IMR-90 (cell line): Measurements from ENCODE around the gene LYZL1. TPM values are rescaled to one million over a fixed set of nuclear protein-coding genes. Genes with fewer than 3 reads are reported as not detected.

Source experiments
- ATAC-seq: fragments of 200-7000 bp; cut with Tn5 transposase; 2 replicates; pipeline ENCODE4 v1.9.1; 2020; ENCODE audit warnings: low read depth, mild to moderate bottlenecking, moderate library complexity
- BruUV-seq: library from RNA; stranded (reverse); fragments of 400-500 nt; replicated peaks from 2 replicates; lab custom pipeline; 2021; lab: Mats Ljungman, UMichigan
- CTCF ChIA-PET: fragments of 300-600 bp; formaldehyde crosslinking; extraction: SDS; loops from one replicate; lab custom pipeline; 2021; ENCODE audit warnings: antibody characterized with exemption; lab: Yijun Ruan, JAX
- POLR2A ChIA-PET: fragments of 300-600 bp; sonication (Branson Sonifier 250); formaldehyde crosslinking; loops from one replicate; lab custom pipeline; 2022; ENCODE audit warnings: antibody characterized with exemption; ENCODE audit not compliant: unreplicated experiment; lab: Charles Lee
- DNase-seq: peaks from one replicate; pipeline ENCODE4 v3.0.0; 2013
- H2AFZ ChIP-seq: replicated peaks from 2 replicates; pipeline ENCODE3; 2013; ENCODE audit warnings: low read length, mild to moderate bottlenecking; ENCODE audit not compliant: poor library complexity
- H2AK5ac ChIP-seq: 2 replicates; pipeline ENCODE4 v1.6.1; 2013; ENCODE audit warnings: low read depth, low read length, inconsistent platforms
- H2AK9ac ChIP-seq: replicated peaks from 2 replicates; pipeline ENCODE3; 2013; ENCODE audit warnings: mild to moderate bottlenecking, low read depth, low read length, moderate library complexity; ENCODE audit not compliant: poor library complexity
- H2BK120ac ChIP-seq: 2 replicates; pipeline ENCODE4 v1.6.1; 2013; ENCODE audit warnings: low read depth, low read length, inconsistent platforms
- H2BK15ac ChIP-seq: 3 replicates; pipeline ENCODE4 v1.6.1; 2013; ENCODE audit warnings: low read depth, low read length, inconsistent platforms
- H2BK20ac ChIP-seq: 2 replicates; pipeline ENCODE4 v1.6.1; 2013; ENCODE audit warnings: low read depth, mild to moderate bottlenecking, inconsistent platforms, low read length, moderate library complexity
- H2BK5ac ChIP-seq: 2 replicates; pipeline ENCODE4 v1.6.1; 2013; ENCODE audit warnings: mild to moderate bottlenecking, low read depth, low read length, inconsistent platforms; ENCODE audit not compliant: poor library complexity, severe bottlenecking
- H3K14ac ChIP-seq: replicated peaks from 2 replicates; pipeline ENCODE4 v1.6.1; 2013; ENCODE audit warnings: low read depth, low read length, inconsistent platforms
- H3K18ac ChIP-seq: 2 replicates; pipeline ENCODE4 v1.6.1; 2013; ENCODE audit warnings: low read depth, low read length, control low read depth
- H3K23ac ChIP-seq: 2 replicates; pipeline ENCODE4 v1.6.1; 2013; ENCODE audit warnings: low read depth, low read length, inconsistent platforms
- H3K27ac ChIP-seq: 2 replicates; pipeline ENCODE4 v1.5.1; 2013; ENCODE audit warnings: mild to moderate bottlenecking, control low read depth, low read length; ENCODE audit not compliant: insufficient read depth
- H3K27me3 ChIP-seq: 2 replicates; pipeline ENCODE4 v1.6.1; 2013; ENCODE audit warnings: low read length; ENCODE audit not compliant: control insufficient read depth, insufficient read depth
- H3K36me3 ChIP-seq: 2 replicates; pipeline ENCODE4 v1.6.1; 2013; ENCODE audit warnings: low read length, mixed read lengths; ENCODE audit not compliant: control insufficient read depth, insufficient read depth
- H3K4ac ChIP-seq: 2 replicates; pipeline ENCODE4 v1.6.1; 2013; ENCODE audit warnings: low read depth, low read length, inconsistent platforms
- H3K4me1 ChIP-seq: 2 replicates; pipeline ENCODE4 v1.6.1; 2013; ENCODE audit warnings: low read length, mixed read lengths; ENCODE audit not compliant: control insufficient read depth, insufficient read depth
- H3K4me2 ChIP-seq: 2 replicates; pipeline ENCODE4 v1.6.1; 2013; ENCODE audit warnings: low read depth, mild to moderate bottlenecking, control low read depth, low read length, moderate library complexity
- H3K4me3 ChIP-seq: 2 replicates; pipeline ENCODE4 v1.5.1; 2013; ENCODE audit warnings: low read depth, mild to moderate bottlenecking, control low read depth, low read length, moderate library complexity; ENCODE audit not compliant: insufficient read depth
- H3K56ac ChIP-seq: 2 replicates; pipeline ENCODE4 v1.6.1; 2013; ENCODE audit warnings: low read length, inconsistent platforms; ENCODE audit not compliant: insufficient read depth; ENCODE audit errors: extremely low read depth
- H3K79me1 ChIP-seq, 2 experiments: 2 replicates each; pipeline ENCODE4 v1.6.1; 2013; ENCODE audit warnings: low read length in 2 of 2, inconsistent platforms in 1 of 2, low read depth in 1 of 2
- H3K9ac ChIP-seq: 2 replicates; pipeline ENCODE4 v1.6.1; 2013; ENCODE audit warnings: low read depth, low read length, control low read depth
- H3K9me1 ChIP-seq: 2 replicates; pipeline ENCODE4 v1.6.1; 2013; ENCODE audit warnings: low read length, inconsistent platforms; ENCODE audit not compliant: insufficient read depth
- H3K9me3 ChIP-seq: 2 replicates; pipeline ENCODE4 v1.6.1; 2013; ENCODE audit warnings: low read length; ENCODE audit not compliant: control insufficient read depth, insufficient read depth
- H4K20me1 ChIP-seq: 2 replicates; pipeline ENCODE4 v1.6.1; 2013; ENCODE audit warnings: low read length, inconsistent platforms; ENCODE audit not compliant: insufficient read depth
- H4K5ac ChIP-seq: 2 replicates; pipeline ENCODE4 v1.6.1; 2013; ENCODE audit warnings: mild to moderate bottlenecking, low read depth, low read length, control low read depth
- H4K8ac ChIP-seq, 2 experiments: 2 replicates each; pipeline ENCODE4 v1.6.1; 2013; ENCODE audit warnings: low read depth in 2 of 2, low read length in 2 of 2, control low read depth in 1 of 2, inconsistent platforms in 1 of 2
- H4K91ac ChIP-seq: 2 replicates; pipeline ENCODE4 v1.6.1; 2013; ENCODE audit warnings: low read depth, low read length, inconsistent platforms; ENCODE audit not compliant: insufficient read depth
- CEBPB ChIP-seq: IDR thresholded peaks from 2 replicates; pipeline ENCODE4 v1.6.1; 2012; ENCODE audit warnings: low read depth, low read length, improper control_type of control experiment
- CHD1 ChIP-seq: IDR thresholded peaks from 2 replicates; pipeline ENCODE4 v1.6.1; 2012; ENCODE audit warnings: low read depth, low read length, improper control_type of control experiment
- FOS ChIP-seq: fragments of 150-350 bp; IDR thresholded peaks from 2 replicates; pipeline ENCODE4 v1.6.1; 2016; ENCODE audit warnings: low read depth, low read length
- MAFK ChIP-seq: IDR thresholded peaks from 2 replicates; pipeline ENCODE4 v1.6.1; 2012; ENCODE audit warnings: low read depth, low read length, improper control_type of control experiment
- MXI1 ChIP-seq: IDR thresholded peaks from 2 replicates; pipeline ENCODE4 v1.6.1; 2012; ENCODE audit warnings: low read depth, mild to moderate bottlenecking, low read length, moderate library complexity, borderline replicate concordance
- NFE2L2 ChIP-seq: fragments of 150-350 bp; IDR thresholded peaks from 2 replicates; pipeline ENCODE4 v1.6.1; 2016; ENCODE audit warnings: low read depth, mild to moderate bottlenecking, low read length
- RAD21 ChIP-seq: IDR thresholded peaks from 2 replicates; pipeline ENCODE4 v1.6.1; 2012; ENCODE audit warnings: low read length, improper control_type of control experiment
- RCOR1 ChIP-seq: IDR thresholded peaks from 2 replicates; pipeline ENCODE4 v1.6.1; 2012; ENCODE audit warnings: mild to moderate bottlenecking, low read length, improper control_type of control experiment; ENCODE audit not compliant: insufficient replicate concordance
- RFX5 ChIP-seq: IDR thresholded peaks from 2 replicates; pipeline ENCODE4 v1.8.0; 2012; ENCODE audit warnings: low read depth, mild to moderate bottlenecking, low read length, moderate library complexity
- WGBS, 2 experiments: methylation state at CpG; one replicate each; pipeline versions ENCODE4 v1.1.5 to v1.1.7; 2013; ENCODE audit warnings: missing lambda C conversion rate in 2 of 2; ENCODE audit not compliant: insufficient read length in 1 of 2; ENCODE audit errors: extremely low coverage in 2 of 2; 5-methylcytosine and 5-hydroxymethylcytosine counted together
- dilution Hi-C: fragments of 300-500 bp; cut with HindIII; formaldehyde crosslinking; loops from one replicate; pipeline ENCODE4 v1.14.3; 2018; ENCODE audit warnings: low sequenced_read_pairs; ENCODE audit not compliant: unreplicated experiment
- in situ Hi-C: fragments of 300-500 bp; cut with MboI; formaldehyde crosslinking; loops from 3 replicates; pipeline ENCODE4 v1.14.3; 2019; ENCODE audit warnings: low sequenced_read_pairs, inconsistent platforms, mixed read lengths
- intact Hi-C: fragments of 100-400 bp; cut with micrococcal nuclease; formaldehyde crosslinking; loops from 2 replicates; pipeline ENCODE4 v1.10.0; 2022
- polyA plus RNA-seq, 3 experiments: library from polyadenylated mRNA; depleted of rRNA; stranded (reverse); fragments of >200 nt; gene quantifications; 2 replicates each; pipeline ENCODE4 v1.2.3, GENCODE V29; 2012; ENCODE audit warnings: low replicate concordance in 1 of 3
- total RNA-seq: library from RNA; depleted of rRNA; stranded (reverse); fragments of >200 nt; gene quantifications from 2 replicates; pipeline ENCODE4 v1.2.3, GENCODE V29; 2012
- TF ChIP-seq, protein P1 (sequence below): fragments of 150-350 bp; IDR thresholded peaks from 2 replicates; pipeline ENCODE4 v1.6.1; 2016; ENCODE audit warnings: low read depth, mild to moderate bottlenecking, low read length, moderate library complexity, borderline replicate concordance
- TF ChIP-seq, protein P2 (sequence below): conservative IDR thresholded peaks from 2 replicates; pipeline ENCODE4 v1.5.1; 2012; ENCODE audit warnings: mild to moderate bottlenecking, low read depth, low read length, improper control_type of control experiment
- TF ChIP-seq, protein P3 (sequence below): fragments of 150-350 bp; IDR thresholded peaks from 2 replicates; pipeline ENCODE4 v1.6.1; 2017; ENCODE audit warnings: mild to moderate bottlenecking, antibody characterized with exemption, low read length, low read depth

LYZL1 gene
- total and polyA plus RNA-seq, 2 of the 4 experiments (the other 2 are of a cell fraction): not detected

DNA sequence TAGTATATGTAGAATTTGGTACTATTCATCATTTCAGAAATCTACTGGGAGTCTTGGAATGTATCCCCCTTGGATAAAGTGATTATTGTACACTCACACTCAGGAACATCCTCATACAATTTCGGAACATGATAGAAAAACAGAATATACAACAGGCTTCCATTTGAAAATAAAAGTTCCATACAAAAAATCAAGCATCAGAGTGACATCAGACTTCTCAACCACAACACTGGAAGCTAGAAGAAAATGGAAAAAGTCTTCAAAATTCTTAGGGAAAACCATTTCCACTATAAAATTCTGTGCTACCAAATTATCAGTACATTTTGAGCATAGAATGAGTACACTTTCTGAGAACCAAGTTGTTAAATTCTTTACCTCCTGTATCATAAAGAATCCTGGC lies 8.8 kb downstream of the LYZL1 start:
- no peak overlapping the region for H3K4me3 ChIP-seq
- POLR2A ChIA-PET: no interaction called here
- no peak overlapping the region for H3K23ac ChIP-seq
- no TSS peak for BruUV-seq
- no peak overlapping the region for H3K4me2 ChIP-seq
- no peak overlapping the region for H4K5ac ChIP-seq
- ATAC-seq: no peak
- no peak overlapping the region for H3K4ac ChIP-seq
- no CpG with 5 or more reads among the region's 1 CpG for WGBS, 2 experiments
- no peaks in the 10 kb centered on the region for H3K9me1 ChIP-seq
- no peak overlapping the region for H2AFZ ChIP-seq
- no peak overlapping the region for H3K27ac ChIP-seq
- intact Hi-C loops: no loop called here
- H3K56ac ChIP-seq: no peak overlapping the region
- peaks cover 34% of the 10 kb centered on the region for H3K9me3 ChIP-seq
- no peak overlapping the region for H3K14ac ChIP-seq
- no peak overlapping the region for H2BK20ac ChIP-seq
- H4K8ac ChIP-seq: no peak overlapping the region
- no peak overlapping the region for H2AK9ac ChIP-seq
- H2BK5ac ChIP-seq: no peak overlapping the region
- CTCF ChIA-PET: no interaction called here
- H3K9ac ChIP-seq: no peak overlapping the region
- no peaks in the 10 kb centered on the region for H3K79me1 ChIP-seq
- in situ Hi-C loops: loop anchor here (10.0 kb wide), 1 partner anchor 1327 kb away; the partner anchor contains the start of gene LYZL2
- no peak for DNase-seq
- H3K27me3 ChIP-seq: peaks cover 10% of the 10 kb centered on the region; the same call in 1 of the 2 replicates
- H4K20me1 ChIP-seq: no peaks in the 10 kb centered on the region
- no peaks in the 10 kb centered on the region for H3K4me1 ChIP-seq
- no peak overlapping the region for H2BK120ac ChIP-seq
- TF ChIP-seq CEBPB (no peak), RAD21 (no peak), RFX5 (no peak), MAFK (no peak), MXI1 (no peak), RCOR1 (no peak), NFE2L2 (no peak), CHD1 (no peak), FOS (no peak)
- TF ChIP-seq, protein P1, sequence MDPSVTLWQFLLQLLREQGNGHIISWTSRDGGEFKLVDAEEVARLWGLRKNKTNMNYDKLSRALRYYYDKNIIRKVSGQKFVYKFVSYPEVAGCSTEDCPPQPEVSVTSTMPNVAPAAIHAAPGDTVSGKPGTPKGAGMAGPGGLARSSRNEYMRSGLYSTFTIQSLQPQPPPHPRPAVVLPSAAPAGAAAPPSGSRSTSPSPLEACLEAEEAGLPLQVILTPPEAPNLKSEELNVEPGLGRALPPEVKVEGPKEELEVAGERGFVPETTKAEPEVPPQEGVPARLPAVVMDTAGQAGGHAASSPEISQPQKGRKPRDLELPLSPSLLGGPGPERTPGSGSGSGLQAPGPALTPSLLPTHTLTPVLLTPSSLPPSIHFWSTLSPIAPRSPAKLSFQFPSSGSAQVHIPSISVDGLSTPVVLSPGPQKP: no peak
- TF ChIP-seq, protein P2, sequence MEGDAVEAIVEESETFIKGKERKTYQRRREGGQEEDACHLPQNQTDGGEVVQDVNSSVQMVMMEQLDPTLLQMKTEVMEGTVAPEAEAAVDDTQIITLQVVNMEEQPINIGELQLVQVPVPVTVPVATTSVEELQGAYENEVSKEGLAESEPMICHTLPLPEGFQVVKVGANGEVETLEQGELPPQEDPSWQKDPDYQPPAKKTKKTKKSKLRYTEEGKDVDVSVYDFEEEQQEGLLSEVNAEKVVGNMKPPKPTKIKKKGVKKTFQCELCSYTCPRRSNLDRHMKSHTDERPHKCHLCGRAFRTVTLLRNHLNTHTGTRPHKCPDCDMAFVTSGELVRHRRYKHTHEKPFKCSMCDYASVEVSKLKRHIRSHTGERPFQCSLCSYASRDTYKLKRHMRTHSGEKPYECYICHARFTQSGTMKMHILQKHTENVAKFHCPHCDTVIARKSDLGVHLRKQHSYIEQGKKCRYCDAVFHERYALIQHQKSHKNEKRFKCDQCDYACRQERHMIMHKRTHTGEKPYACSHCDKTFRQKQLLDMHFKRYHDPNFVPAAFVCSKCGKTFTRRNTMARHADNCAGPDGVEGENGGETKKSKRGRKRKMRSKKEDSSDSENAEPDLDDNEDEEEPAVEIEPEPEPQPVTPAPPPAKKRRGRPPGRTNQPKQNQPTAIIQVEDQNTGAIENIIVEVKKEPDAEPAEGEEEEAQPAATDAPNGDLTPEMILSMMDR: no peak
- TF ChIP-seq, protein P3, sequence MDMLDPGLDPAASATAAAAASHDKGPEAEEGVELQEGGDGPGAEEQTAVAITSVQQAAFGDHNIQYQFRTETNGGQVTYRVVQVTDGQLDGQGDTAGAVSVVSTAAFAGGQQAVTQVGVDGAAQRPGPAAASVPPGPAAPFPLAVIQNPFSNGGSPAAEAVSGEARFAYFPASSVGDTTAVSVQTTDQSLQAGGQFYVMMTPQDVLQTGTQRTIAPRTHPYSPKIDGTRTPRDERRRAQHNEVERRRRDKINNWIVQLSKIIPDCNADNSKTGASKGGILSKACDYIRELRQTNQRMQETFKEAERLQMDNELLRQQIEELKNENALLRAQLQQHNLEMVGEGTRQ: no peak
- H3K36me3 ChIP-seq: no peaks in the 10 kb centered on the region
- no peak overlapping the region for H2AK5ac ChIP-seq
- no peak overlapping the region for H4K91ac ChIP-seq
- dilution Hi-C loops: no loop called here
- no peak overlapping the region for H2BK15ac ChIP-seq
- no peak overlapping the region for H3K18ac ChIP-seq
